GM18907 (cell line): ENCODE measurements around the gene ARMC10.
"Not testable (repeated sequence)": the region's sequence is repeated elsewhere in the genome, so short reads cannot be mapped to it uniquely, and the experiment has no call there.

Experiments used
- ATAC-seq: cut with Tn5 transposase; IDR thresholded peaks from one replicate; pipeline ENCODE4 v1.9.1; 2021; ENCODE audit warnings: mild to moderate bottlenecking, moderate library complexity; ENCODE audit not compliant: unreplicated experiment

ARMC10 gene

DNA sequence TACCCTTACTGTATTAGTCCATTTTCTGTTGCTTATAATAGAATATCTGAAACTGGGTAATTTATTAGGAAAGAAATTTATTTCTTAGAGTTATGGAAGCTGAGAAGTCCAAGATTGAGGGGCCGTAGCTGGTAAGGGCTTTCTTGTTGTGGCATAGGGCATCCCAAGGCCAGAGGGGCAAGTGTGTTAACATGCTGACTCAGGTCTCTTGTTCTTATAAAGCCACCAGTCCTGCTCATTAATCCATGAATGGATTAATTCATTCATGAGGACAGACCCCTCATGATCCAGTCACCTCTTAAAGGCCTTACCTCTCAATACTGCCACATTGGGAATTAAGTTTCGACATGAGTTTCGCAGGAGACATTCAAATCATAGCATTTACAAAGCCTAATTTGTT is 2.4 kb downstream of the ARMC10 start:
- ATAC-seq: no peak

DNA sequence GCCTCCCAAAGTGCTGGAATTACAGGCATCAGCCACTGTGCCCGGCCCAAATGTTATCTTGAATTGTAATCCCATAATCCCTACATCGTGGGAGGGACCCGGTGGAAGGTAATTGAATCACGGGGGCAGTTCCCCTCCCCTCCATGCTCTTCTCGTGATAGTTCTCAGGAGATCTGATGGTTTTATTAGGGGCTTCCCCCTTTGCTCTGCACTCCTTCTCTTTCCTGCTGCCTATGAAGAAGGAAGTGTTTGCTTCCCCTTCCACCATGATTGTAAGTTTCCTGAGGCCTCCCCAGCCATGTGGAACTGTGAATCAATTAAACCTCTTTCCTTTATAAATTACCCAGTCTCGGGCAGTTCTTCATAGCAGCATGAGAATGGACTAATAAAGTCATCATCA is 3.3 kb downstream of the ARMC10 start:
- not testable (repeated sequence) for ATAC-seq

DNA sequence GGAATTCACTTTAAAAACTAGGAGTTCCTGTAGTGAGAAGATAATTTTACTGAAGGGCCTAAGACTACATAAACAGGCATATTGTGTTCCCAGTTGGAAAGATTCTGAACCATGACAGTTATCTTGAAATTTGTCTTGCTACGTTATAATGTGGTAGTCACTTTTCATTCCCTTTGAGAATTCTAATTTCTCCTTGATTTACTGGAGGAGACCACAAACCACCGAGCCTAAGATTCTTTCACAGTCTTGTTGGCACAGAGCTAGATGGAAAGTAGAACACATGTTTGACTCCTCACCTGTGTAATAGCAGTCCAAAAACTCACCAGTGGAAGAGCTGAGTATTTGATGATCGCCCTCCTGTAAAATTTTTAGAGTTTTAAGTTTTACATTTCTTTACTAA is 4.9 kb downstream of the ARMC10 start:
- no peak for ATAC-seq

DNA sequence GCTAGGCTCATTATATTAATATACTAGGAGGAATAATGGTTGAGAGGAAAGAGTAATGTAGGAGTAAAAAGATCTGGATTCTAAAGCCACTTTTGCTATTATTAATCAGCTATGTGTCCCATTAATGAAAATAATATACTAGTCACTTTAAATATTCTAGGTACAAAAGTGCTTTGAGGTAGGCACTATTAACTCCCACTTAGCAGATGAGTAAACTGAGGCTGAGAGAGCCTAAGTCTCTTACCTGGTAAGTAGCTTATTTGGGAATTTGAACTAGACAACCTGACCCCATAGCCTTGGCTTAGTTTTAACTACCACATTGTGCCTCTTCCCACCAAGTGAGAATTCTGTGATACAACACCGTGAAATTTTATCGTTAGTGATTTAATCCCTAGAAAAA is 6.0 kb downstream of the ARMC10 start:
- ATAC-seq: no peak

DNA sequence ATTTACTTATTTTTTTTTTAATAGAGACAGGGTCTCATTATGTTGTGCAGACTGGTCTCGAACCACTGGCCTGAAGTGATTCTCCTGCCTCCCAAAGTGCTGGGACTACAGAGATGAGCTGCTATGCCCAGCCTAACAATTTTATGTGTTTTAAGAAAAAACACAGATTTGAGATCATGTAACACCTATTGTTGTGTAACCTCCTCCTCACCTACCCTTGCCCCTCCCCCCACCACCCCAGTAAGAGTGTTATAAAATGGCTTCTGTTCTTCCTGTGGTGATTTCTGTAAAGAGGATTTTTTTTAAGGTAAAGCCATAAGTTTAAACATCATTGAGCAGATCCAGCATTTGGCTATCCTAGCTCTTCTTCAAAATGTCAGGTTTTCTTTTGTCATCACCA is 7.6 kb downstream of the ARMC10 start:
- no peak for ATAC-seq

DNA sequence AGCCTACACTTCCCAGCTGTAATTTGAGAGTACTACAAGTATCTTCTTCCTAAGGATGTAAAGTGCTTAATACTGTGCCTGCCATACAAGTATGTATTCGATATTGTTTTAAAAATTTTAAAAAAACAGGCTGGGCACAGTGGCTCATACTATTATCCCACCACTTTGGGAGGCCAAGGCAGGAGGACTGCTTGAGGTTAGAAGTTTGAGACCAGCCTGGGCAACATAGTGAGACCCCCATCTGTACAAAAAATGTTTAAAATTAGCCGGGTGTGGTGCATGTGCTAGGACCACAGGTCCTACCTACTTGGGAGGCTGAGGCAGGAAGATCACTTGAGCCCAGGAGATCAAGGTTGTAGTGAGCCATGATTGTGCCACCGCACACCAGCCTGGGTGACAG is 8.3 kb downstream of the ARMC10 start:
- ATAC-seq: no peak

DNA sequence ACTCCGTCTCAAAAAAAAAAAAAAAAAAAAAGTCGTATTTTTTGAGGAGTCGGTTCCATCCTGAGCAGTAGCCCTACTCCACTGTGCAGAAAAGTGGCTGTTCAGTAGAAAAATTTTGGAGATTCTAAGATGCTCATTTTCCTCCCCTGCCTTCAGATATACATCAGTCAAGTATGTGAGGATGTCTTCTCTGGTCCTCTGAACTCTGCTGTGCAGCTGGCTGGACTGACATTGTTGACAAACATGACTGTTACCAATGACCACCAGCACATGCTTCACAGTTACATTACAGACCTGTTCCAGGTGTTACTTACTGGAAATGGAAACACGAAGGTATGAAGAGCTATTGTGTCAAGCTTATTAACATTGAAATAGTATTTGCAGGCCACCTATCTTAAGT is 17.4 kb downstream of the ARMC10 start:
- ATAC-seq: not testable (repeated sequence)

DNA sequence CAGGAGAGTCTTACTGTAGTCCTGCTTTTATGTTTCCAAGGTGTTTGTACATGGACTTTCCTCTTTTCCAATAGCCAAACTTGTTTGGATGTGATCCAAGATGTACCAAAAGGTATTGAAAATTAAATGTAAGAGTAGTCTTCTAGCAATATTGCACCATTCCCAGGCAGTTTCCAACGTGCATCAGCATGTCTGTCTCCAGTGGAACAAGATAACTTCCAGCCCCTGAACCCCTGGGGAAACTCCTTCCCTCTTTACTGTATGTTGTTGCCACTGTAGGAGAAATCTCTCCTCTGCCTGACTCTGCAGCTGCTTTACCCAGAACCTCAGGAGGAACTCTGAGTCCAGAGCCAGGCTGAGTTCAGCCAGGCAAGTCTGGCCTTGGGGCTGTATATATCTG is 18.5 kb downstream of the ARMC10 start:
- ATAC-seq: no peak

DNA sequence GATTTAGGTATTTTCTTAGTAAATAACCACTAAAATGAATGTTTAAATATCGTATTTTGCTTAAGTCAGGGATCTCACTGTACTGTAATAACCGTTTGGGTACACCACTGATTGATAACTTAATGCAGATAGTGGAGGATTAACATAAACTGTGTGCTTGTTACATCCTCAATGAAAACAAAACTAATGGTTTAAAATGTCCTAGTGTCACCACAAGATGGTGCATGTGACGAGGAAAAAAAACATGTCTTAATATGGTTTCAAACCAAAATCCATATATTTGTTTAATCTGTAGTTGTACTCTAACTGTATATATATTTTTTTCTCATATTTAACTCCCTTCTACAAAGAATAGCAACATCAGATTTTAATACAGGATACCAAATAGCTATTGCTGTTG is 19.2 kb downstream of the ARMC10 start:
- ATAC-seq: no peak

DNA sequence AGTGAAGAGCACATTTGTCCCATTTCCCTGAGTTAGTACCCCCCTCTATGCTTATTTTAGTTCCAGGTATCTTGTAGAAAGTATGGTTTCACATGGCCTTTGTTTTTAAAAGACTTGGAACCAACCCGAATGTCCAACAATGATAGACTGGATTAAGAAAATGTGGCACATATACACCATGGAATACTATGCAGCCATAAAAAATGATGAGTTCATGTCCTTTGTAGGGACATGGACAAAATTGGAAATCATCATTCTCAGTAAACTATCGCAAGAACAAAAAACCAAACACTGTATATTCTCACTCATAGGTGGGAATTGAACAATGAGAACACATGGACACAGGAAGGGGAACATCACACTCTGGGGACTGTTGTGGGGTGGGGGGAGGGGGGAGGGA is 20.6 kb downstream of the ARMC10 start:
- not testable (repeated sequence) for ATAC-seq

DNA sequence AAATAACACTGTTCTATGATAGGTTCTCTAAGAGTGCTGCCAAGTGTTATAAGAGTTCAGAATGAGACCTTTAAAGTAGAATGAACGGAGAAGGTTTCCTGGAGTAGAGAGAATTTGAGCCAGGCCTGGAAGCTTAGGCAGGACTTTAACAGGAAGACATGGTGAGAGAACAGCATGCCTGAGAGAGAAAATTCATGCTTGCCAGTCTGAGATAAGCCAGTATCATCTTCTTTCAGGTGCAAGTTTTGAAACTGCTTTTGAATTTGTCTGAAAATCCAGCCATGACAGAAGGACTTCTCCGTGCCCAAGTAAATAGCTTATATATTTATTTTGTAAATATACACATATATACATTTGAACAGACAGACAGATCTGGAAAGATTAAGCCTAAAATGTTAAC is 22.1 kb downstream of the ARMC10 start:
- no peak for ATAC-seq

DNA sequence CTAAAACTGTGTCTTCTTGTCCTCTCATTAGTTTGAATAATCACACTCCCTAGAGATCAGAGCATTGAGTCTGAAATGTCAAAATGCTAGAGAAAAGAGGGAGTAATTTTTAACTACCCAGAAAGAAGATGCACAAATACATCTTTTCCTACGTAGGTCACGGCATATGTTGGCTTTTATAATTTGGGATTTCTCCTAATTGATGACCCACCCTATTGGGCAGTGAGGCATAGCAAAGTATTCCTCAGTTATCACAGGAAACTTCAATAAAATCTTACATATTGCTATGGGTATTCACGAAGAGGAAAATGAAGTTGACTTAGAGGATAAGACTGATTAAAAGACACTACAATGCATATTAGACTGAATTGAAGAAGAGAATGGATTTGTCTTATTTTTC is 25.4 kb downstream of the ARMC10 start:
- ATAC-seq: no peak

DNA sequence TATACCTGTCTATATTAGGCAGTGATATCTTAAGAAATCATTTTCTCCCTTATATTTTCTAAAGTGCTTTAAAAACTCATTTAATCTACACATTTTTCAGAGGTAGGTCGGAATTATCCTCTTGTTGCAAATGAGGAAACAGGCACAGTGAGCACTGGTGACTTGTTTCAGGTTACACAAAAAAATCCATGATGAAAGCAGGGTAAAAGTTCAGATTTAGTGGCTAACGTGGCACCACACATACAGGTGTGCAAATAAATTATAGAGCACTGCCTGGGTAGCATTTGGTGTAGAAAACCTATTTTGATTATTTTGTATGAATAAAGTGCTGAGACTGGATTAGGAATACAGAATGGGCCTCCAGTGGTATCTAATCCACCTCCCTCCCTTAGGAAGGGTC is 26.6 kb downstream of the ARMC10 start:
- ATAC-seq: no peak

DNA sequence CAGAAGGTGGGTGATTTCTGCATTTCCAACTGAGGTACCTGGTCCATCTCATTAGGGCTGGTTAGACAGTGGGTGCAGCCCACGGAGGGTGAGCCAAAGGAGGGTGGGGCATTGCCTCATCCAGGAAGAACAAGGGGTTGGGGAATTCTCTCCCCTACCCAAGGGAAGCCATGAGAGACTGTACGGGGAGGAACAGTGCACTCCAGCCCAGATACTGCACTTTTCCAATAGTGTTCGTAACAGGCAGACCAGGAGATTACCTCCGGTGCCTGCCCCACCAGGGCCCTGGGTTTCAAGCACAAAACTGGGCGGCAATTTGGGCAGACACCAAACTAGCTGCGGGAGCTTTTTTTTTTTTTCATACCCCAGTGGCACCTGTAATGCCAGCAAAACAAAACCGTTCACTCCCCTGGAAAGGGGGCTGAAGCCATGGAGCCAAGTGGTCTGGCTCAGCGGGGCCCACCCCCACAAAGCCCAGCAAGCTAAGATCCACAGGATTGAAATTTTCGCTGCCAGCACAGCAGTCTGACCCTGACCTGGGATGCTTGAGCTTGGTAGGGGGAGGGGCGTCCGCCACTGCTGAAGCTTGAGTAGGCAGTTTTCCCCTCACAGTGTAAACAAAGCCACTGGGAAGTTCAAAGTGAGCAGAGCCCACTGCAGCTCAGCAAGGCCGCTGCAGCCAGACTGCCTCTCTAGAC is 31.2 kb downstream of the ARMC10 start:
- ATAC-seq: no peak

DNA sequence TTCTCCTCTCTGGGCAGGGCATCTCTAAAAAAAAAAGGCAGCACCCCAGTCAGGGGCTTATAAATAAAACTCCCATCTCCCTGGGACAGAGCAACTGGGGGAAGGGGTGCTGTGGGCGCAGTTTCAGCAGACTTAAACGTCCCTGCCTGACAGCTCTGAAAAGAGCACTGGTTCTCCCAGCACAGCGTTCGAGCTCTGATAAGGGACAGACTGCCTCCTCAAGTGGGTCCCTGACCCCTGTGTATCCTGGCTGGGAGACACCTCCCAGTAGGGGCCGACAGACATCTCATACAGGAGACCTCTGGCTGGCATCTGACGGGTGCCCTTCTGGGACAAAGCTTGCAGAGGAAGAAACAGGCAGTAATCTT is 31.7 kb downstream of the ARMC10 start:
- not testable (repeated sequence) for ATAC-seq

DNA sequence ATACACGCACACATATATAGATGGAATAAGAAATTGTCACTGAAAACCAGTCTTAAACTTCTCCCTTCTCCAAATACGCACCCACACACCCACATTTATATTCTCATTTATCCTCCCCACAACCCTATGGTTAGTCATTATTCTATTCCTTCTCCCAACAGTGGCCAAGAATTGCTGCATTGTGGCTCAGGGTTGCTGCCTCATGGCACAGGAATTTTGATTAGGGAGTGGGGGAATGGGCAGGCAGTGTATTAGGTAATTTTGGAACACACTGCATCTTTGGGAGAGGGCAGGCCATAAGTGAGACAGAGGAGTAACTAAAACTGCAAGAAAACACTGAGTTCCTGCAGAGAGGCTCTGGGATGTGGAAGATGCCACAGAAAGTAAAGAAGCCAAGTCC is 38.2 kb downstream of the ARMC10 start:
- no peak for ATAC-seq

DNA sequence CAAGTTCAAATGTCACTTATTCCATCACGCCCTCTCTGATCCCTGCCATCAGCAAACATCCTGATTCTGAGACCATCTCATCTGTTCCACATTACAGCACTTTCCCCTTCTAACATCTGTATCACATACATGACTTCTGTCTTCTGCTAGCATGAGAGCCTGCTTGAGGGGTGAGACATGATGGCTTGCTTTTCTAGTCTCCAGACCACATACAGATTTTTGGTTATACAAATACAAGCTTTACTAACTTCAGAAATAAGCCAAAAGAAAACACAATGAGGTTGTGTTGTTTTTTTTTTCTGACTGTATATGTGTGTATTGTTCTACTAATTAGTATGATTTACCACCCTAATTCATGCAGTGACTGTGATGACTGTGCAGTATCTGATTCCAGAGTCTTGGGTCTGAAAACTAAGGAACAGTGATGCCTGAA is 39.7 kb downstream of the ARMC10 start:
- ATAC-seq: no peak

DNA sequence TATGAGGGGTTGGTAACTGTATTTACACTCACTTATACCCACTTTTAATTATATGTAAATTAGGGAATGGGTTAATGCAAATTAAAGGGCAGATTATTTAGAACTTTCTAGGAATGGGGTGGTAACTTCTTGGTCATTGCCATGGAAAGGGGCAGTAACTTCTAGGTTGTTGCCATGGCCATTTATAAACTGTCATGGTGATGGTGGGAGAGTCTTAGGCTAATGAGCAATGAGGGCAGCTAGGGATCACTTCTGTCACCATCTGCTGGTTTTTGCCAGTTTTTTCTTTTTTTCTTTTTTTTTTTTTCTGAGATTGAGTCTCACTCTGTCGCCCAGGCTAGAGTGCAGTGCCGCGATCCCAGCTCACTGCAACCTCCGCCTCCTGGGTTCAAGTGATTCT is 40.8 kb downstream of the ARMC10 start:
- no peak for ATAC-seq

DNA sequence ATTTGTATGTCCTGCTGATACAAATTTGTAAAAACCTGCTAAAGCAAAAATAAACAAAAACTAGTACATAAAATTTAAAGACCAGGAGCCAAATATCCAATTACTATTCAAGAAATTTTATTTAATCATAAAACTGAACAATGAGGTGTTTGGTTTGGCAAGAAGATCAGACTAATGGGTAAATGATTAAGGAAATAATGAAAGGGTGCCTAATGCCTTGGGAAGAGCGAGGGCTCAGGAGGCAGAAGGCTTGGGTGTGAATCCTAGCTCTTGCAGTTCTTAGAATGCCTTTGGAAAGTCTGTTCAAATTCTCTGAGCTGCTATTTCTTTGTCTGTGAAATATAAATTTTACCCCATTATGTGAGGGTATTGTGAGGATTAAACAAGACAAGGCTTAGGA is 41.6 kb downstream of the ARMC10 start:
- ATAC-seq: no peak

DNA sequence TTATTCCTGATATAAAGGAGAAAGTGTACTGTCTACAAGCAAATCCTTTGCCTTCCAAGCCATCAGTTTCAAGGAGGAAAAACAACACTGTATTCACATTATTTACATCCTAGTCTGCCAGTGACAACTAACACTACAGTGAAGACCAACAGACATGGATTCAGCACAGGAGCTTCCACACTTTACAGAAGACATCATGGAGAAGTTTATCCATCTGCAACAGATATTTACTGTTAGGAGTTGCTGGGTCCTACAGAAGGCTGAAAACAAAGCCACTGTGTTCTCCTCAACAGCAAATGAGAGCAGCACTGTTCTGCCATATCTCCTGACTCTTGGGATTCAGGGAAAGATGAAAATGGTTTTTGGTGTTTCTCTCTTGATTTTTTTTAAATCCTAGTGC is 42.1 kb downstream of the ARMC10 start:
- no peak for ATAC-seq

DNA sequence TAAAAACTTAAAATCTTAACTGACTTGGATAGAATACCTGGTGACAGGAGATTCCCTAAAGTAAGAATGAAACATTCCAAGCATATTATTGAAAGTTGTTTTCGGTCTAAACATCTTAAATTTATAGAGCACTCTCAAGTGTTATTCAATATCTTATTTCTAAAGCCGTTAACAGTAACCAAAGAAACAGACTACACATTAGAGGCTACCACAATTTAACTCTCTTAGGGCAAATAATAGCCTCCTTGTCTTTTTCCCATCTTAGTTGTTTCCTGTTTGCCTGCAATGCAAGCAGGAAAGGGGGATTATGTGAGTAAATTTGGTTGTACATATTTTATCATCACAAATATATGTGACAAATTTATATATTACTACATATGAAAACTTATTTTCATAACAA is 42.5 kb downstream of the ARMC10 start:
- no peak for ATAC-seq

DNA sequence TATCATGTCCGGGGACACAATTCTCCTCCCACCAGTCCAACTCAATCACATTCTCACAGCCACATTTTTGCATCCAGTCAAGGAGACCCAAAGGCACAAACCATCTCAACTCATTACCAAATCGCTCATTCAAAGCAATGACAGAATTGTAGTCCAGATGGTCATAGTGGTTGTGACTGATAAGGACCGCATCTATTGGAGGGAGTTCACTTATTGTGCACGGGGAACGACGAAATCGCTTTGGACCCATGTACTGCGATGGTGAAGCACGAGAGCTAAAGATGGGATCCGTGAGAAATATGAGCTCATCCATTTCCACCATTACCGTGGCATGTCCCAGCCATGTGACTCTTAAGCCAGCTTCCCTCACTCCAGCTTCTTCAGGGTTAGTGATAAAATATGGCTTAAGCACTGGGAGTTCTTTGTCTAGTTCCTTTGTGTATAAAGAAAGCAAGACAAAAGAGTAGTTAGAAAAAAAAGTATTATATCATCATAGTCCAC is 44.9 kb downstream of the ARMC10 start:
- ATAC-seq: no peak

DNA sequence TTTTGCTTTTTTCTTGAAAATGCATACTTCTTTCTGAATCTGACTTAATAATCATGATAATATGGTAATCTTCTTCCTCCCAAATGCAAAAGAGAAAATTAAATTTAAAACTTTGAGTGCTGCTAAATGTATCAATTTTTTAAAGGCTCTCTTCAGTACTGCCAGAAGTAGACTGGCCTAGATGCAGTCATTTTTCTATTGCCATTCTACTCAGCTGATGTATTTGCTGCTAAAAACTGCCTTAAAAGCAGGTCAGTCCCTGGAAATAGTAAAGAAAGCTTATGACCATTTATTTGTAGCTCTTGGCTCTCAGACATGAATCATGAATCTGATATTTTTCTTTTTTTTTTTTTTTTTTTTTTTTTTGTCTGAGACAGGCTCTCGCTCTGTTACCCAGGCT is 45.4 kb downstream of the ARMC10 start:
- no peak for ATAC-seq
